Endometrial microvascular endothelial cells (primary cell): ENCODE results near the gene XRCC3. TPM values are rescaled to one million over a fixed set of nuclear protein-coding genes. Genes with fewer than 3 reads are reported as not detected.
"Not testable (repeated sequence)": the region's sequence is repeated elsewhere in the genome, so short reads cannot be mapped to it uniquely, and the experiment has no call there.

Experiments
- in situ Hi-C: cut with HindIII; loops from 2 replicates; pipeline ENCODE4 v1.10.0; 2017; ENCODE audit warnings: low sequenced_read_pairs, low pct_unique_long_range_greater_than_20kb; ENCODE audit errors: inconsistent ontology term
- total RNA-seq: library from RNA; depleted of rRNA; stranded (reverse); fragments of >200 nt; gene quantifications from one replicate; pipeline ENCODE4 v1.2.3, GENCODE V29; 2015; ENCODE audit errors: inconsistent ontology term

XRCC3 gene
- total RNA-seq, 1 donor from 2014 or later, result 25.3 TPM

DNA sequence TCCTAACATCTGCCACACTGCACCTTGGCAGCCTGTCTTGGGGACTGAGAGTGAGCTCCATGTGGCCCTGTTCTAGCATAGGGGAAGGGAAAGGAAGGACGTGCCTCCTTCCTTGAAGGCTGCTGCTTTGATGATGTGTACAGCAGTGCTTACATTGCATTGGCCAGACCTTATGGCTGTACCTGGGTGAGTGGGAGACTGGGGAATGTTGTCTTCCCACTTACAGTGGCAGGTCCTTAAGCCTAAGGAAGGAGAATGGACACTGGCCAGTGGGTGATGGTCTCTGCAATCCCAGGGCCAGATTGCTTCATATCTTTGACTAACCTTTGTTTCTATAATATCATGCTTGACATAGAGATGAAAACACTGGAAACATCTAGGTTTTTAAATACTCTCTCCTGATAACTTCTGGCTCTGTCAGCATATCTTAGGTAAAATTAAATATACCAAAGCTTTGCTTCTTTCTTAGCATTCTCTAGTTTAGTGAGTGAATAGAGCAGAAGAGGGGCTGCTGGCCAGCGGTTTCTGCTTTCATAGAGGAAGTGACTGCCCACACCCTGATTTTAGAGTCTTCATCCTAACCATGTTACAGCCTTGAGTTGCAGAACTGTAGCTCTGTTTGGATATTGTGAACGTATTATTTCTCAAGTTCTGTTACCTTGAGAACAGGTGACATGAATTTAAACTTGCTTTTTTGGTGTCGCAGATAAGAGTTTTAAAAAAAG is 59.1 kb downstream of the XRCC3 start:
- in situ Hi-C loops, result no loop called here

DNA sequence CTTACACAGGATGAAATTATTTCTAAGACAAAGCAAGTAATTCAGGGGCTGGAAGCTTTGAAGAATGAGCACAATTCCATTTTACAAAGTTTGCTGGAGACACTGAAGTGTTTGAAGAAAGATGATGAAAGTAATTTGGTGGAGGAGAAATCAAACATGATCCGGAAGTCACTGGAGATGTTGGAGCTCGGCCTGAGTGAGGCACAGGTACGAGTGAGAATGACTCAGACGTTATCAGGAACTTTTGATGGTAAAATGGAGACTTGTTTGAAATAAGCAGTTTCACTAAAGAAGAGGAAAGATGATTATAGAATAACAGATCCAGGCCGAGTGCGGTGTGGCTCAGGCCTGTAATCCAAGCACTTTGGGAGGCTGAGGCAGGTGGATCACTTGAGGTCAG is 60.6 kb downstream of the XRCC3 start:
- in situ Hi-C loops, result no loop called here

DNA sequence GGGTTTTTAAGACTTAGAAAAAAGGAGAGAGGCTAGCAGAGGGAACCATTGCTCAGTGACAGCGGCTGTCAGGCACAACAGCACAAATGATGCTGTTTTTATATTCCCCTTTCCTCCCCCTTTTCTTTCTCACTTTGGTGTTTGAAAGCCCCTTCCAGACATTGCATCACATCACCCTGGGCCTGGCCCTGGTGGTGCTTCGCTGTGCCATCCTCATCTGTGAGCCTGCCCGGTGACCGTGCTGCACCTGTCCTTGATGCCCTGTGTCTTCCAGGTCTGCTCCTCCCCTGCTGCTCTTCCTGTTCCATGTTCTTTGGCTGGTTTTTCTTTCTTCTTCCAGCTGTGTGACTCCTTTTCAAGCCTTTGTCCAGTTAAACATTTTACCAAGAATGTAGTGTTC is 61.4 kb downstream of the XRCC3 start:
- in situ Hi-C loops, result no loop called here

DNA sequence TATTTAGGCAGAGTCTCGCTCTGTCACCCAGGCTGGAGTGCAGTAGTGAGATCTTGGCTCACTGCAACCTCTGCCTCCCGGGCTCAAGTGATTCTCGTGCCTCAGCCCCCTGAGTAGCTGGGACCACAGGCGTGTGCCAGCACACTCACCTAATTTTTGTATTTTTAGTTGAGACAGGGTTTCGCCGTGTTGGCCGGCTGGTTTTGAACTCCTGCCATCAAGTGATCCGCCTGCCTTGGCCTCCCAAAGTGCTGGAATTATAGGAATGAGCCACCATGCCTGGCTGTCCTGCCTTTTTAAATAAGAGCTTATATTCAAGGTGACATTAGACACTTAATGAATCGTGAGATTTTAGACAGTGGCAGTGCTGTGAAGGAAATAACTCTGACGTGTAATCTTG is 61.9 kb downstream of the XRCC3 start:
- in situ Hi-C loops, result not testable (repeated sequence)

DNA sequence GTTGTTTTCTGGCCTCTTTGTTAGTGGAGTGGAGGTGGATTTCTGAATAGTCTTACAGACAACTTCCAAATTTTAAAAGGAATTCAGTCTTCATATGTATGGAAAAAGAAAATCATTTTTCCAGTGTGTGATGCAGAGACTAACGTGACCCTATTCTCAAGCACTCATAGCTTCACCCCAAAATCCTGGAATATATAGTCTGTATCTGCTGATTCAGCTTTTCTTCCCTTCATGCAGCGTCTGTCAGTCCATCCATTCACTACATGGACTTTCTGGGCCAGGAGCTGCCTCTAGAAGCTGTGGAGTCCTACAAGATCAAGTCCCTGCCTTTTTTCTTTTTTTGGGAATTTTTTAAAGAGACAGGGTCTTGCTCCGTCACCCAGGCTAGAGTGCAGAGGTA is 62.4 kb downstream of the XRCC3 start:
- in situ Hi-C loops, result no loop called here

DNA sequence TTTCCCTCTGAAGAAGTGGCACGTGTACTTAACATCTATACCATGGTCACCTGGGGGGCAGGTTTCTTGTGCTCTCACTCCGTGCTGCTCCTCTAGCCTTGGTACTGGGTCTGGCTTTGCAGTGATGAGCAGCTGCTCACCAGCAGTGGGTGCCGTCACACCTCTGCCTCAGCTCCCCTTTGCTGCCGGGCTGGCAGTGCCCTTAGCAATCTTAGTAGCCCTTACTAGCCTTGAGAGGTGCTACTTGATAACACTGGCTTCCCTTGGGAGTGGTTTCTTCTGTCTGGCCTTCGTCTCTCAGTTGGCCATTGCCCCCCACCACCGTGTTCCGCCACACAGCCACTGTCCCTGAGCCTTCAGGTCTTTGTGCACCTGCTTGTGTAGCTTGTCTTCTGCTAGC is 63.7 kb downstream of the XRCC3 start:
- in situ Hi-C loops, result no loop called here

DNA sequence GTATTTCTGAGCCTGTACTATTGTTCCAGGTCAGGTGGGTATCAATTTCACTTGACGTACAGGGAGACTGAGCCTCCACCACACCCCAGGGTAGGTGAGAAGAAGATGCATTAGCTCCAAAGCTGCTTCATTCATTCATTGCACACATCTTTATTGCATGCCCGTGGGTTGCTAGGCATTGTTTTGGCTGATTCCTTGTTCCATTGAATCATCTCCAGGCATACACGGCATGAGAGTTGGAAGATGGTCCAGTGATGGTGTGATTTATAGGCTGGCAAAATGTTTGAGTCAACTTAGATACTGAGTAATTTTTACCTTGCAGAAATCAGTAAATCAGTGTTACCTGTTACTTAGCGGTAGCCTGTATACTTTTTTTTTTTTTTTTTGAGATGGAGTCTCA is 65.0 kb downstream of the XRCC3 start:
- in situ Hi-C loops, result no loop called here

DNA sequence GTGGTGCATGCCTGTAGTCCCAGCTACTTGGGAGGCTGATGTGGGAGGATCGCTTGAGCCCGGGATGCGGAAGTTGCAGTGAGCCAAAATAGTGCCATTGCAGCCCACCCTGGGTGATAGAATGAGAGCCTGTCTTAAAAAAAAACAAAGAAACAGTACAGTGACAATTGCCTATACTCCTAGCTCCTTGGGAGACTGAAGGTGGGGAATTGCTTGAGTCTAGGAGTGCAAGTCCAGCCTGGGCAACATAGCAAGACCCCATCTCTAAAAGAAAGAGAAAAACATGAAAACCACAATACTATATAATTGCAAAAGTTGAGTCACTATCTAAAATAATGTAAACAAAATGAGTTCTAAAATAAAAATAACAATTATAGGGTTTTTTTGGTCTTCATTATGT is 66.2 kb downstream of the XRCC3 start:
- in situ Hi-C loops, result no loop called here

Other genes with a start within 250 kb of the XRCC3 start
- not detected for gene CKB, start 192.6 kb downstream of the XRCC3 start, total RNA-seq
- 10.3 TPM for gene TRMT61A, start 186.3 kb downstream of the XRCC3 start, total RNA-seq
- 16.4 TPM for gene BAG5, start 152.8 kb downstream of the XRCC3 start, total RNA-seq
- 28.1 TPM for gene COA8, start 152.5 kb downstream of the XRCC3 start, total RNA-seq
- 135 TPM for gene KLC1, start 86.2 kb downstream of the XRCC3 start, total RNA-seq
- gene ZFYVE21, start 359 bp upstream of the XRCC3 start, total RNA-seq, result 67.1 TPM
- gene PPP1R13B, start 132.1 kb upstream of the XRCC3 start, total RNA-seq, result 13.1 TPM
- gene TDRD9, start 213.0 kb upstream of the XRCC3 start, total RNA-seq, result 0.09 TPM
- gene RD3L, start 227.1 kb upstream of the XRCC3 start, total RNA-seq, result not detected